ENCODE data around the gene AIPL1. TPM values are rescaled to one million over a fixed set of nuclear protein-coding genes. Genes with fewer than 3 reads are reported as not detected.

The AIPL1 gene
- total RNA-seq, 1 experiment from 2014 or later: not detected

DNA sequence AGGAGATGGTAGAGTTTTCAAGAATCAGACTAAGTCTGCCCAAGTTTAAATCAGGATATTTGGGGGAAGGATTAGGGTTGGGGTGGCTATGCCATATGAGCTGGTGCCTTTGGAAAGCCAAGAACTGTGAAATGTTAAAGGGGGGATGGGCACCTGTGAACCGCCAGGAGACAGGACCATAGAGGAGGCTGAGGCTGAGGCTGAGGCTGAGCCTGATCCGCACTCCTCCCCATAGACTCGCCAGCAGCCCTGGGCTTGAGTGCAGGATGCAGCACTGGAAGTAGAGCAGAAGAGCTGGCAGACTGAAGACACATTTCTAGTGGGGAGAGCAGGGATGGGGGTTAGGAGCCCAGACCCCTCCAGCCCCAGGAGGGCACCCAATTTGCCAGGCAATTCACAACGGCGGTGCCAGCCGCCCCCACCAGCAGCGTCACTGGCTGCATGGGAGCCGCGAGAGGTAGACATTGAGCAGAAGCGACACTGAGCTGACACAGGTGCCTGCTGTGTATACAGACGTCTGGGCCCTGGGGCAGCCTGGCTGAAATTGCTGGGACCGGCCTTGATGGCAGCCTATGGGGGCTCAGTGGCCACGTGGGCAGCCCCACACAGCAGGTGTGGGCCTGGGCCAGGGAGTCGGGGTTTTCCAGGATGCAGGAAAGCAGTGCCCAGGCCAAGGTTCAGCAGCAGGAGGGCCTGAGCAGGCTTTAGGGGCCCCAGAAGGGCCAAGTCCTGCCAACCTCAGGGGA is 18.5 kb upstream of the AIPL1 start:
- Histone ChIP-seq H3K4me1 (ENCODE audit: control insufficient read depth, insufficient read depth, low read length) (no peaks in the 10 kb centered on the region; the same call in 1 of the 2 replicates), H3K27ac (ENCODE audit: low read length) (no peak overlapping the region), H3K27me3 (ENCODE audit: control insufficient read depth, insufficient read depth, low read length) (no peaks in the 10 kb centered on the region), H3K9me3 (ENCODE audit: control insufficient read depth, insufficient read depth, low read depth, low read length) (no peaks in the 10 kb centered on the region), H3K4me3 (ENCODE audit: low read depth in 2 of 2, low read length in 2 of 2) (no peak overlapping the region), H3K36me3 (ENCODE audit: control insufficient read depth, insufficient read depth, low read length) (no peaks in the 10 kb centered on the region)
- TF ChIP-seq TCF7L2 (IDR thresholded peaks at IDR 0.05; ENCODE audit: low read depth, low read length) (no peak), SIN3A (IDR thresholded peaks at IDR 0.05; ENCODE audit: borderline replicate concordance, insufficient read depth, low read depth, low read length) (no peak), POLR2AphosphoS5 (IDR thresholded peaks at IDR 0.05; ENCODE audit: low read depth, low read length) (no peak)
- TF ChIP-seq, protein P1, sequence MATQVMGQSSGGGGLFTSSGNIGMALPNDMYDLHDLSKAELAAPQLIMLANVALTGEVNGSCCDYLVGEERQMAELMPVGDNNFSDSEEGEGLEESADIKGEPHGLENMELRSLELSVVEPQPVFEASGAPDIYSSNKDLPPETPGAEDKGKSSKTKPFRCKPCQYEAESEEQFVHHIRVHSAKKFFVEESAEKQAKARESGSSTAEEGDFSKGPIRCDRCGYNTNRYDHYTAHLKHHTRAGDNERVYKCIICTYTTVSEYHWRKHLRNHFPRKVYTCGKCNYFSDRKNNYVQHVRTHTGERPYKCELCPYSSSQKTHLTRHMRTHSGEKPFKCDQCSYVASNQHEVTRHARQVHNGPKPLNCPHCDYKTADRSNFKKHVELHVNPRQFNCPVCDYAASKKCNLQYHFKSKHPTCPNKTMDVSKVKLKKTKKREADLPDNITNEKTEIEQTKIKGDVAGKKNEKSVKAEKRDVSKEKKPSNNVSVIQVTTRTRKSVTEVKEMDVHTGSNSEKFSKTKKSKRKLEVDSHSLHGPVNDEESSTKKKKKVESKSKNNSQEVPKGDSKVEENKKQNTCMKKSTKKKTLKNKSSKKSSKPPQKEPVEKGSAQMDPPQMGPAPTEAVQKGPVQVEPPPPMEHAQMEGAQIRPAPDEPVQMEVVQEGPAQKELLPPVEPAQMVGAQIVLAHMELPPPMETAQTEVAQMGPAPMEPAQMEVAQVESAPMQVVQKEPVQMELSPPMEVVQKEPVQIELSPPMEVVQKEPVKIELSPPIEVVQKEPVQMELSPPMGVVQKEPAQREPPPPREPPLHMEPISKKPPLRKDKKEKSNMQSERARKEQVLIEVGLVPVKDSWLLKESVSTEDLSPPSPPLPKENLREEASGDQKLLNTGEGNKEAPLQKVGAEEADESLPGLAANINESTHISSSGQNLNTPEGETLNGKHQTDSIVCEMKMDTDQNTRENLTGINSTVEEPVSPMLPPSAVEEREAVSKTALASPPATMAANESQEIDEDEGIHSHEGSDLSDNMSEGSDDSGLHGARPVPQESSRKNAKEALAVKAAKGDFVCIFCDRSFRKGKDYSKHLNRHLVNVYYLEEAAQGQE (IDR thresholded peaks at IDR 0.05; ENCODE audit: insufficient read depth in 1 of 2, low read depth in 2 of 2, low read length in 1 of 2): no peak
- TF ChIP-seq, protein P2, sequence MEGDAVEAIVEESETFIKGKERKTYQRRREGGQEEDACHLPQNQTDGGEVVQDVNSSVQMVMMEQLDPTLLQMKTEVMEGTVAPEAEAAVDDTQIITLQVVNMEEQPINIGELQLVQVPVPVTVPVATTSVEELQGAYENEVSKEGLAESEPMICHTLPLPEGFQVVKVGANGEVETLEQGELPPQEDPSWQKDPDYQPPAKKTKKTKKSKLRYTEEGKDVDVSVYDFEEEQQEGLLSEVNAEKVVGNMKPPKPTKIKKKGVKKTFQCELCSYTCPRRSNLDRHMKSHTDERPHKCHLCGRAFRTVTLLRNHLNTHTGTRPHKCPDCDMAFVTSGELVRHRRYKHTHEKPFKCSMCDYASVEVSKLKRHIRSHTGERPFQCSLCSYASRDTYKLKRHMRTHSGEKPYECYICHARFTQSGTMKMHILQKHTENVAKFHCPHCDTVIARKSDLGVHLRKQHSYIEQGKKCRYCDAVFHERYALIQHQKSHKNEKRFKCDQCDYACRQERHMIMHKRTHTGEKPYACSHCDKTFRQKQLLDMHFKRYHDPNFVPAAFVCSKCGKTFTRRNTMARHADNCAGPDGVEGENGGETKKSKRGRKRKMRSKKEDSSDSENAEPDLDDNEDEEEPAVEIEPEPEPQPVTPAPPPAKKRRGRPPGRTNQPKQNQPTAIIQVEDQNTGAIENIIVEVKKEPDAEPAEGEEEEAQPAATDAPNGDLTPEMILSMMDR (IDR thresholded peaks at IDR 0.05): no peak
- ChIA-PET POLR2A (no interaction called here), CTCF (no interaction called here)
- in situ Hi-C loops (cut with HindIII; ENCODE audit: low pct_unique_long_range_greater_than_20kb, low sequenced_read_pairs): no loop called here
- DNase-seq (ENCODE audit: low read depth, low spot score) (no peak), ATAC-seq (0 out of 2 replicates have a peak, but pooled peaks have one; percentile 24)
- no TSS peak for BruUV-seq (replicated peaks)
- intact Hi-C loops (cut with micrococcal nuclease; ENCODE audit: unreplicated experiment): no loop called here

DNA sequence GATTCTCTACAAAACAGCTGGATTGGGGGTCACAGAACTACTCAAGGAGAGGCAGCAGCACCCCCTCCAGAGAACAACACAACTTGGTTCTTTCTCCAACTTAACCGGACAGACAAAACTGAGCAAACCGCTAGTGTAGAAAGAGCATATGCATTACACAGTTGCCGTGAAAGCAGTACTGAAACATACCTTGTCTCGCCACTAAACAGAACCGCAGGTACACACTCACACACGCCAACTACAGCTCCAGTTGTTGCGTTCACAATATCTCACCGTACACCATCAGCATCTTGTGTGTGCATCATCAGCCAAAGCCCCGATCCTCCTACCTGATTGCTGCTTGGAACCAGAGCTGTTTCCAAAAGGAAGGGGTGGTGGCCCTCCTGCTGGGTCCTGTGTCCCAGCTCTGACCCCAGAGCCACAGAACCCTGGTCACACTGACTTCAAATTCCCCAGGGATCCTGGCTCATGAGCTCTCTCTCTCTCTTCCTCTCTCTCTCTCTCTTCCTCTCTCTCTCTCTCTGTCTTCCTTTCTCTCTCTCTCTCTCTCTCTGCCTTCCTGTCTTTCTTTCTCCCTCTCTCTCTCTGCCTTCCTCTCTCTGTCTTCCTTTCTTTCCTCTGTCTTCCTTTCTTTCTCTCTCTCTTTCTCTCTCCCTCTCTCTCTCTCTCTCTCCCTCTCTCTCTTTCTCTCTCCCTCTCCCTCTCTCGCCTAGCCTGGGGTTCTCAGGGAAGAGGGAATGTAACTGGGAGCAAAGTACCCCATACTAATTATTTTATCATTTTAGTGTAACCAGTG is 17.7 kb upstream of the AIPL1 start:
- no peaks in the 10 kb centered on the region for H3K36me3 ChIP-seq (ENCODE audit: control insufficient read depth, insufficient read depth, low read length)
- H3K4me1 ChIP-seq (ENCODE audit: control insufficient read depth, insufficient read depth, low read length): no peaks in the 10 kb centered on the region; the same call in 1 of the 2 replicates
- in situ Hi-C loops (cut with HindIII; ENCODE audit: low pct_unique_long_range_greater_than_20kb, low sequenced_read_pairs): no loop called here
- ChIA-PET POLR2A (no interaction called here), CTCF (no interaction called here)
- BruUV-seq (replicated peaks): no TSS peak
- TF ChIP-seq, protein P2 (IDR thresholded peaks at IDR 0.05): no peak
- TF ChIP-seq SIN3A (IDR thresholded peaks at IDR 0.05; ENCODE audit: borderline replicate concordance, insufficient read depth, low read depth, low read length): no peak
- TF ChIP-seq, protein P1 (IDR thresholded peaks at IDR 0.05; ENCODE audit: insufficient read depth in 1 of 2, low read depth in 2 of 2, low read length in 1 of 2): no peak
- no peak for TF ChIP-seq POLR2AphosphoS5 (IDR thresholded peaks at IDR 0.05; ENCODE audit: low read depth, low read length)
- TF ChIP-seq TCF7L2 (IDR thresholded peaks at IDR 0.05; ENCODE audit: low read depth, low read length): no peak
- intact Hi-C loops (cut with micrococcal nuclease; ENCODE audit: unreplicated experiment): no loop called here
- no peaks in the 10 kb centered on the region for H3K27me3 ChIP-seq (ENCODE audit: control insufficient read depth, insufficient read depth, low read length)
- ATAC-seq (no peak), DNase-seq (ENCODE audit: low read depth, low spot score) (no peak)
- H3K27ac ChIP-seq (ENCODE audit: low read length): no peak overlapping the region
- H3K9me3 ChIP-seq (ENCODE audit: control insufficient read depth, insufficient read depth, low read depth, low read length): no peaks in the 10 kb centered on the region
- H3K4me3 ChIP-seq (ENCODE audit: low read depth in 2 of 2, low read length in 2 of 2): no peak overlapping the region
